Urinary bladder (tissue), 4 donors: ENCODE measurements around the gene CLCA2. TPM values are rescaled to one million over a fixed set of nuclear protein-coding genes. Genes with fewer than 3 reads are reported as not detected.
"Not testable (repeated sequence)": the region's sequence is repeated elsewhere in the genome, so short reads cannot be mapped to it uniquely, and the experiment has no call there.

Experiments used
- DNase-seq: peaks from one replicate; pipeline ENCODE4 v3.0.0-alpha.2; 2015; ENCODE audit errors: extremely low spot score
- H3K27ac ChIP-seq: one replicate; pipeline ENCODE4 v1.5.1; 2013; ENCODE audit warnings: low read depth, mild to moderate bottlenecking, moderate library complexity
- H3K36me3 ChIP-seq: one replicate; pipeline ENCODE4 v1.6.1; 2013; ENCODE audit warnings: mild to moderate bottlenecking, moderate library complexity; ENCODE audit not compliant: insufficient read depth
- H3K4me1 ChIP-seq: one replicate; pipeline ENCODE4 v1.6.1; 2013; ENCODE audit warnings: mild to moderate bottlenecking, moderate library complexity; ENCODE audit not compliant: insufficient read depth
- H3K4me3 ChIP-seq: one replicate; pipeline ENCODE4 v1.5.1; 2013; ENCODE audit warnings: low read depth, low read length
- WGBS: extraction: QIAGEN DNeasy Blood & Tissue Kit; methylation state at CpG from one replicate; pipeline ENCODE4 v1.1.7; 2013; 5-methylcytosine and 5-hydroxymethylcytosine counted together
- polyA plus RNA-seq: library from polyadenylated mRNA; stranded (reverse); fragments of 200-250 nt; gene quantifications from one replicate; pipeline ENCODE4 v1.2.3, GENCODE V29; 2013
- total RNA-seq: library from RNA; depleted of rRNA; stranded (reverse); fragments of >200 nt; gene quantifications from one replicate; pipeline ENCODE4 v1.2.3, GENCODE V29; 2014
- donor health status: healthy with polysubstance abuse.
- donor health status: healthy.

Gene CLCA2
- total and polyA plus RNA-seq, 2 donors: 0.65 to 5.0 TPM

GRCh38 chr1:86500714-86501113, 76.7 kb downstream of the CLCA2 start:
- Histone ChIP-seq H3K4me3 (no peak overlapping the region), H3K36me3 (no peaks in the 10 kb centered on the region), H3K27ac (no peak overlapping the region), H3K4me1 (no peaks in the 10 kb centered on the region)
- DNase-seq: no peak
- WGBS: 29% methylated on average over 2 of the region's 2 CpGs

GRCh38 chr1:86502125-86502646, 78.2 kb downstream of the CLCA2 start:
- H3K4me1 ChIP-seq, H3K36me3 ChIP-seq, DNase-seq, H3K4me3 ChIP-seq, H3K27ac ChIP-seq: not testable (repeated sequence)
- 62% methylated on average over 16 of the region's 16 CpGs for WGBS

GRCh38 chr1:86502721-86503405, 78.9 kb downstream of the CLCA2 start:
- WGBS: 48% methylated on average over 18 of the region's 18 CpGs
- no peak for DNase-seq
- no peak overlapping the region for H3K4me3 ChIP-seq
- H3K27ac ChIP-seq: no peak overlapping the region
- H3K4me1 ChIP-seq: no peaks in the 10 kb centered on the region
- H3K36me3 ChIP-seq: no peaks in the 10 kb centered on the region

DNA sequence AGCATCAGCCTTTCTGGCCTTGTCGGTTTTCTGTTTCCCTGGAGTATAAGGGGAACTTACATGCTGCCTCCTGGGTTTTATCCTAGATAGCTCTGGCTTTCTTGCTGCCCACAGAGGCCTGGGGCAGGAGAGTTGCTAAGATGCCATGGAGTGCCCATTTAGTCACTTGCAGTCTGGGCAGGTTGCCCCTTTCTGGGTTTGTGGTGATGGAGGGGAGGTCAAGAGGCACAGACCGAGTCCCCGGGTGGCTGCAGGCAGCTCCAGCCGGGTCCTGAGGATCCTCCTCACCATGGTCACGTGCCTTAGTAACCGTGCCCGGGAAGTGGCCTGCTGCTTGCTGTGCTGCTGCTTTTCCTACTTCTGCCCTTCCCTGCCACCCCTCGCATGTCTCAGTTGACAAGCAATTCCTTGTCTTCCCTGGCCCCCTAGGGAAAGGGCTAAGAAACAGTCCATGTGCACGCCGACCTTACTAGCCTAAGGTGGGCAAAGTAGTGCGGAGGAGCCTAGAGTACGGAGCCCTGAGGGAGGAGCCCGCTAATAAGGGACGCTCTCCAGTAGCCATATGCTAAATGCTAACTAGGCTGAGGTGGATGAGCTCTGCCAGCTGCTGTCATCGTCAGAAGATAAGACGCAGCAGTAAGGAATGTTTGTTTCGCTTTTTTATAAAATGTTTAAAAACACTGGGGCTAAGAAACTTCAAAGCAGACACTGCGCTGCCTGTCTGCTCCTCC, 79.6 kb downstream of the CLCA2 start:
- WGBS: 11% methylated on average over 18 of the region's 18 CpGs
- DNase-seq: no peak
- H3K4me1 ChIP-seq: no peaks in the 10 kb centered on the region
- H3K4me3 ChIP-seq: peak overlapping the region; percentile 1
- peak overlapping the region; percentile 15 for H3K27ac ChIP-seq
- H3K36me3 ChIP-seq: no peaks in the 10 kb centered on the region

DNA sequence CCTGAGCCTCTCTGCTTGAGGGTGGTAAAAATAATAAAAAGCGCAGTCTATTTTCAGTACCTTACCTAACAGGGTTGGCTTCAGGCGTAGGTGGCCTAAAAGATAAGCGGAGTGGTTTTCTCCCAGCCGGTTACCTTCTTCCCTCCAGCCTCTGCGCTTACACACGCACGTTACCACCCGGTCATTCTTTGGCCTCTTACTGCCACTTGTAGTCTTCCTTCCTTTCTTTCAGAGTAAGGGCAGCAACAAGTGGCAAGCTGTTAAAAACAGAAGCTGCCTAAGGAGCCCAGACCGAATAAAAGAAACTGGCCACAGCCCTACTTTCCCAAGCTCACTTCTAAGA, 80.1 kb downstream of the CLCA2 start:
- 18% methylated on average over 9 of the region's 9 CpGs for WGBS
- Histone ChIP-seq H3K4me1 (no peaks in the 10 kb centered on the region), H3K4me3 (peak overlapping the region; percentile 1)

GRCh38 chr1:86504895-86505563, 81.1 kb downstream of the CLCA2 start:
- Histone ChIP-seq H3K4me1 (no peaks in the 10 kb centered on the region), H3K27ac (no peak overlapping the region), H3K4me3 (no peak overlapping the region), H3K36me3 (no peaks in the 10 kb centered on the region)
- no peak for DNase-seq
- WGBS: 55% methylated on average over 9 of the region's 9 CpGs

More for the DNA sequence above, 80.1 kb downstream of the CLCA2 start:
- no peaks in the 10 kb centered on the region for H3K36me3 ChIP-seq
- H3K27ac ChIP-seq: no peak overlapping the region
- no peak for DNase-seq

- H3K27ac ChIP-seq: no peak overlapping the region
- DNase-seq: no peak
Observed at GRCh38 chr1:86505564-86505902, 81.6 kb downstream of the CLCA2 start.

More at GRCh38 chr1:86505564-86505902, 81.6 kb downstream of the CLCA2 start:
- Histone ChIP-seq H3K4me3 (no peak overlapping the region), H3K4me1 (no peaks in the 10 kb centered on the region), H3K36me3 (no peaks in the 10 kb centered on the region)
- 46% methylated on average over 4 of the region's 4 CpGs for WGBS

Other genes starting within 250 kb of the CLCA2 start
- 122 TPM for gene ODF2L, start 27.8 kb upstream of the CLCA2 start, total RNA-seq
- gene ODF2L, start 27.8 kb upstream of the CLCA2 start, polyA plus RNA-seq: 10.3 TPM
- gene CLCA1, start 44.8 kb downstream of the CLCA2 start, total RNA-seq: not detected
- gene CLCA1, start 44.8 kb downstream of the CLCA2 start, polyA plus RNA-seq: not detected
- 38.1 TPM for gene CLCA4, start 122.9 kb downstream of the CLCA2 start, total RNA-seq
- 11.7 TPM for gene CLCA4, start 122.9 kb downstream of the CLCA2 start, polyA plus RNA-seq